SK-N-SH (cell line): Measurements from ENCODE around the gene C5orf58.

Experiments
- CTCF ChIP-seq: fragments of 200-600 bp; sonication (generic); IDR thresholded peaks from 2 replicates; pipeline ENCODE4 v1.6.1; 2017; ENCODE audit warnings: antibody characterized with exemption, mild to moderate bottlenecking, moderate library complexity
- JUND ChIP-seq: IDR thresholded peaks from 2 replicates; pipeline ENCODE4 v1.4.0; 2012
- NRF1 ChIP-seq: IDR thresholded peaks from 2 replicates; pipeline ENCODE4 v1.6.1; 2012; ENCODE audit warnings: low read depth, mild to moderate bottlenecking, low read length
- PBX3 ChIP-seq: IDR thresholded peaks from 2 replicates; pipeline ENCODE4; 2012
- USF1 ChIP-seq: IDR thresholded peaks from 2 replicates; pipeline ENCODE4 v1.4.0; 2012; ENCODE audit warnings: low read depth, borderline replicate concordance
- YY1 ChIP-seq: IDR thresholded peaks from 2 replicates; pipeline ENCODE4 v1.4.0; 2012; ENCODE audit warnings: low read depth, mild to moderate bottlenecking
- ZBTB33 ChIP-seq: IDR thresholded peaks from 2 replicates; pipeline ENCODE4 v1.4.0; 2012; ENCODE audit warnings: low read depth, borderline replicate concordance
- TF ChIP-seq, protein P1 (sequence below): IDR thresholded peaks from 2 replicates; pipeline ENCODE4 v1.6.1; 2012; ENCODE audit warnings: mild to moderate bottlenecking, low read depth, low read length, moderate library complexity
- TF ChIP-seq, protein P2 (sequence below): IDR thresholded peaks from 2 replicates; pipeline ENCODE4 v1.4.0; 2012; ENCODE audit warnings: low read depth

DNA sequence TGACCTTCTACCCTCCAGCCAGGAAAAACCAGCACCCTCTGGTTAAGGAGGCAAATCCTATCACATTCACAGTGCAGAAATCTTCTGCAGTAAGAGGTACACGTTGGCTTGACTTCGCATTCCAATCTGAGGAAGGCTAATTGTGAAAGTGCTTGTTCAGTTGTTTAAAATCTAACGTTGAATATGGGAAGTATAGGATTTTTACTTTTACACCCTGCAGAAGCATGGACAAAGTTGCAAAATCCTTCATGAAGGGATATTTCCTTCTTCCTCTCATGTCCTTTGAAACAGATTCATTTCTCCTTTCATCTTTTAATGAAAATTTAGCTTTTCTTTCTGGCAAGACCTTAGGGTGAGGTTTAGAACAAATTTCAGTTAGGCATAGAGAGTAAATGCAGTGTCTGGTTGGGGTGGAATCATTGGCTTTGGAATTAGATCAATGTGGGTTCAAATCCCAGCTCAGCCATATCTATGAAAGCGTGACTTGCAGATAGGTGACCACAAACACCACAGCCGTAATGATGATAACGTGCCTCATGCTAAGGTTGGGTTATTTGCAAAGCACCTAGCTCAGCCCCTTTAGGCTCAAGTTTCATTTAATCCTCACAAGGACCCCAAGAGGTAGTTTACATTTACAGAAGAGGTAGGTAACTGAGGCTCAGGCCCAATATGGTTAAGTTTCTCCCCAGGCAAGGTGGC lies 42.2 kb upstream of the C5orf58 start:
- no peak for TF ChIP-seq PBX3
- no peak for TF ChIP-seq USF1
- no peak for TF ChIP-seq CTCF
- TF ChIP-seq JUND: no peak
- no peak for TF ChIP-seq ZBTB33
- TF ChIP-seq, protein P1, sequence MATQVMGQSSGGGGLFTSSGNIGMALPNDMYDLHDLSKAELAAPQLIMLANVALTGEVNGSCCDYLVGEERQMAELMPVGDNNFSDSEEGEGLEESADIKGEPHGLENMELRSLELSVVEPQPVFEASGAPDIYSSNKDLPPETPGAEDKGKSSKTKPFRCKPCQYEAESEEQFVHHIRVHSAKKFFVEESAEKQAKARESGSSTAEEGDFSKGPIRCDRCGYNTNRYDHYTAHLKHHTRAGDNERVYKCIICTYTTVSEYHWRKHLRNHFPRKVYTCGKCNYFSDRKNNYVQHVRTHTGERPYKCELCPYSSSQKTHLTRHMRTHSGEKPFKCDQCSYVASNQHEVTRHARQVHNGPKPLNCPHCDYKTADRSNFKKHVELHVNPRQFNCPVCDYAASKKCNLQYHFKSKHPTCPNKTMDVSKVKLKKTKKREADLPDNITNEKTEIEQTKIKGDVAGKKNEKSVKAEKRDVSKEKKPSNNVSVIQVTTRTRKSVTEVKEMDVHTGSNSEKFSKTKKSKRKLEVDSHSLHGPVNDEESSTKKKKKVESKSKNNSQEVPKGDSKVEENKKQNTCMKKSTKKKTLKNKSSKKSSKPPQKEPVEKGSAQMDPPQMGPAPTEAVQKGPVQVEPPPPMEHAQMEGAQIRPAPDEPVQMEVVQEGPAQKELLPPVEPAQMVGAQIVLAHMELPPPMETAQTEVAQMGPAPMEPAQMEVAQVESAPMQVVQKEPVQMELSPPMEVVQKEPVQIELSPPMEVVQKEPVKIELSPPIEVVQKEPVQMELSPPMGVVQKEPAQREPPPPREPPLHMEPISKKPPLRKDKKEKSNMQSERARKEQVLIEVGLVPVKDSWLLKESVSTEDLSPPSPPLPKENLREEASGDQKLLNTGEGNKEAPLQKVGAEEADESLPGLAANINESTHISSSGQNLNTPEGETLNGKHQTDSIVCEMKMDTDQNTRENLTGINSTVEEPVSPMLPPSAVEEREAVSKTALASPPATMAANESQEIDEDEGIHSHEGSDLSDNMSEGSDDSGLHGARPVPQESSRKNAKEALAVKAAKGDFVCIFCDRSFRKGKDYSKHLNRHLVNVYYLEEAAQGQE: no peak
- TF ChIP-seq, protein P2, sequence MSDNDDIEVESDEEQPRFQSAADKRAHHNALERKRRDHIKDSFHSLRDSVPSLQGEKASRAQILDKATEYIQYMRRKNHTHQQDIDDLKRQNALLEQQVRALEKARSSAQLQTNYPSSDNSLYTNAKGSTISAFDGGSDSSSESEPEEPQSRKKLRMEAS: no peak
- TF ChIP-seq YY1: no peak
- TF ChIP-seq NRF1: no peak
